Hepatocyte (in vitro differentiated cells): ENCODE measurements around the gene NTRK1. TPM values are rescaled to one million over a fixed set of nuclear protein-coding genes. Genes with fewer than 3 reads are reported as not detected.

Experiments
- DNase-seq: peaks from one replicate; pipeline ENCODE4 v3.0.0-alpha.2; 2016; ENCODE audit warnings: low spot score
- H2AFZ ChIP-seq: fragments of 200-600 bp; sonication (generic); 2 replicates; pipeline ENCODE4 v1.6.0; 2016; ENCODE audit warnings: antibody characterized with exemption, mild to moderate bottlenecking
- H3K27ac ChIP-seq: fragments of 200-600 bp; sonication (generic); 2 replicates; pipeline ENCODE4 v1.5.1; 2016; ENCODE audit warnings: mild to moderate bottlenecking
- H3K27me3 ChIP-seq: fragments of 200-600 bp; sonication (generic); 2 replicates; pipeline ENCODE4 v1.6.1; 2016
- H3K36me3 ChIP-seq: fragments of 200-600 bp; sonication (generic); replicated peaks from 2 replicates; pipeline ENCODE4 v1.5.1; 2016; ENCODE audit warnings: low read depth; ENCODE audit not compliant: insufficient read depth
- H3K4me1 ChIP-seq: fragments of 200-600 bp; sonication (generic); 2 replicates; pipeline ENCODE4 v1.5.1; 2016; ENCODE audit warnings: mild to moderate bottlenecking, moderate library complexity; ENCODE audit not compliant: insufficient read depth
- H3K4me2 ChIP-seq: fragments of 200-600 bp; sonication (generic); 2 replicates; pipeline ENCODE4 v1.6.0; 2016
- H3K4me3 ChIP-seq: fragments of 200-600 bp; sonication (generic); 2 replicates; pipeline ENCODE4 v1.5.1; 2016; ENCODE audit warnings: mild to moderate bottlenecking
- H3K79me2 ChIP-seq: fragments of 200-600 bp; sonication (generic); 2 replicates; pipeline ENCODE4 v1.6.0; 2017; ENCODE audit warnings: mild to moderate bottlenecking
- H3K9me2 ChIP-seq: fragments of 200-600 bp; sonication (generic); replicated peaks from 2 replicates; pipeline ENCODE4 v1.6.0; 2017; ENCODE audit warnings: mild to moderate bottlenecking; ENCODE audit not compliant: insufficient read depth
- H3K9me3 ChIP-seq: fragments of 200-600 bp; sonication (generic); 2 replicates; pipeline ENCODE4 v1.5.1; 2016; ENCODE audit warnings: low read depth, mild to moderate bottlenecking
- H4K20me1 ChIP-seq: fragments of 200-600 bp; sonication (generic); 2 replicates; pipeline ENCODE4 v1.6.0; 2016; ENCODE audit warnings: mild to moderate bottlenecking; ENCODE audit not compliant: insufficient read depth, poor library complexity, severe bottlenecking
- EZH2 ChIP-seq: fragments of 200-600 bp; sonication (generic); IDR thresholded peaks from 2 replicates; pipeline ENCODE4 v1.6.1; 2016; ENCODE audit warnings: antibody characterized with exemption, mild to moderate bottlenecking, borderline replicate concordance
- EZH2phosphoT487 ChIP-seq: fragments of 200-600 bp; sonication (generic); IDR thresholded peaks from one replicate; pipeline ENCODE4 v1.6.1; 2018; ENCODE audit warnings: antibody characterized with exemption, mild to moderate bottlenecking, low read depth, moderate library complexity; ENCODE audit not compliant: unreplicated experiment, severe bottlenecking
- WGBS: methylation state at CpG from one replicate; pipeline ENCODE4 v1.1.6; 2016; ENCODE audit warnings: low lambda C conversion rate; ENCODE audit errors: missing lambda C conversion rate; 5-methylcytosine and 5-hydroxymethylcytosine counted together
- polyA plus RNA-seq: library from polyadenylated mRNA; unstranded; fragments of >200 nt; fragmentation: Nextera tagmentation; extraction: Ambion mirVana; gene quantifications from 2 replicates; pipeline ENCODE4 v1.2.1, GENCODE V29; 2016
- total RNA-seq: library from RNA; depleted of rRNA; stranded (reverse); fragments of >200 nt; gene quantifications from 2 replicates; pipeline ENCODE4 v1.2.3, GENCODE V29; 2014
- TF ChIP-seq, protein P1 (sequence below): fragments of 200-600 bp; sonication (generic); IDR thresholded peaks from 2 replicates; pipeline ENCODE4 v1.5.1; 2016; ENCODE audit warnings: antibody characterized with exemption, mild to moderate bottlenecking; ENCODE audit not compliant: poor library complexity

The NTRK1 gene
- total and polyA plus RNA-seq, 2 experiments from 2014 or later: 0.13 TPM; not detected in 1

DNA sequence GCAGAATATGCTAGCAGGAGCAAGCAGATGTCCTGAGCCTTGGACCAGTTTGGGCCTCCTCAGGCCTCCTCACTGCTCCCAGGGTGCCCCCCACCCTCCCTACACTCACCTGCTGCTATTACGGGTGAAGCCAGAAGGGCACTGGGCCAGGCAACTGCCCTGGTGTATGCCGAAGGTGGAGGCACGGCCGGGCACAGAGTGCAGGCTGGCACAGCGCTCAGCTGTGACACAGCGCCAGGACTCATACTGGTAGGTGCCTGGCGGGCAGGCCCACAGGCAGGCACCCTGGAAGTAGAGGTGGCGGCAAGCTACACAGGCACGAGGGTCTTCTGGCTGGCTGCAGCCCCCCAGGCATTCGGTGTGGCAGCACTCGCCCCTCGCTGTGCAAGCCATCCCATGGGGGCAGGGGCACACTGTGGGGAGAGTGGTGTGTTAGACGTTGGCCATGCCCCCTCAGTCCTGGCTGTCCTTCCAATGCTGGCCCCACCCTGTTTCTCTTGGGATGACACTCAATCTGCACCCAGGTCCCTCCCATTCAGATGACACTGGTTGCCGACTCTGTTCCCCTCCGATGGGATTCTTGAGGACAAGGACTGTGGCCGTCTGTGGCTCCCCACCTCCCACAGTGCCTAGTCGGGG lies 8.8 kb upstream of the NTRK1 start:
- H2AFZ ChIP-seq: no peak overlapping the region

DNA sequence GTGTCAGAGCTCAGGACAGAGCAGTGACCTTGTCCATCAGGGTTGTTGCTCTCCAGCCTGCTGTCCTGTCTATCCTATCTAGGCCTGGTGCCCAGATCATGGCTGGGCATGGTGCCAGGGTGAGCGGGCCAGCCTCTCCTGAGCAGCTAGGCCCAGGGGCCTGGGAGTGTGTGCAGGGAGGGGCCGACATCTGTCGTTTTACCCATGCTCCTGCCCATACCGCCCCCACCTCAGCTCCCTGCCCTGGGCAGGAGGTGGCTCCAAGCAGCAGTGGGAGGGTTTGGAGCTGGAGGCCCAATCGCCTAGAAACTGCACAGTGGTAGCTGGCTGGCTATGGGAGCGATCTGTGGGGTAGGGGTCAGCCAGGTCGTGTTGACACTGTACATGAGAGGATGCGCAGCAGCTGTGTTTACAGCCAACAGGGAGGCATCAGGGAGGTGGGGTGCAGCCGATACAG lies 8.2 kb upstream of the NTRK1 start:
- no peaks in the 10 kb centered on the region for H4K20me1 ChIP-seq
- TF ChIP-seq, protein P1, sequence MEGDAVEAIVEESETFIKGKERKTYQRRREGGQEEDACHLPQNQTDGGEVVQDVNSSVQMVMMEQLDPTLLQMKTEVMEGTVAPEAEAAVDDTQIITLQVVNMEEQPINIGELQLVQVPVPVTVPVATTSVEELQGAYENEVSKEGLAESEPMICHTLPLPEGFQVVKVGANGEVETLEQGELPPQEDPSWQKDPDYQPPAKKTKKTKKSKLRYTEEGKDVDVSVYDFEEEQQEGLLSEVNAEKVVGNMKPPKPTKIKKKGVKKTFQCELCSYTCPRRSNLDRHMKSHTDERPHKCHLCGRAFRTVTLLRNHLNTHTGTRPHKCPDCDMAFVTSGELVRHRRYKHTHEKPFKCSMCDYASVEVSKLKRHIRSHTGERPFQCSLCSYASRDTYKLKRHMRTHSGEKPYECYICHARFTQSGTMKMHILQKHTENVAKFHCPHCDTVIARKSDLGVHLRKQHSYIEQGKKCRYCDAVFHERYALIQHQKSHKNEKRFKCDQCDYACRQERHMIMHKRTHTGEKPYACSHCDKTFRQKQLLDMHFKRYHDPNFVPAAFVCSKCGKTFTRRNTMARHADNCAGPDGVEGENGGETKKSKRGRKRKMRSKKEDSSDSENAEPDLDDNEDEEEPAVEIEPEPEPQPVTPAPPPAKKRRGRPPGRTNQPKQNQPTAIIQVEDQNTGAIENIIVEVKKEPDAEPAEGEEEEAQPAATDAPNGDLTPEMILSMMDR: no peak
- no peak for TF ChIP-seq EZH2
- TF ChIP-seq EZH2phosphoT487: no peak
- no peak overlapping the region for H3K27ac ChIP-seq
- no peaks in the 10 kb centered on the region for H3K36me3 ChIP-seq
- no peak overlapping the region for H3K4me3 ChIP-seq
- no peak overlapping the region for H2AFZ ChIP-seq
- WGBS: 62% methylated on average over 9 of the region's 9 CpGs
- H3K27me3 ChIP-seq: peaks cover 47% of the 10 kb centered on the region
- H3K9me3 ChIP-seq: no peaks in the 10 kb centered on the region
- H3K4me2 ChIP-seq: no peak overlapping the region
- H3K9me2 ChIP-seq: no peaks in the 10 kb centered on the region
- H3K4me1 ChIP-seq: no peaks in the 10 kb centered on the region
- no peaks in the 10 kb centered on the region for H3K79me2 ChIP-seq
- DNase-seq: no peak

More for the DNA sequence above, 8.8 kb upstream of the NTRK1 start:
- no peak overlapping the region for H3K4me3 ChIP-seq
- no peaks in the 10 kb centered on the region for H3K9me3 ChIP-seq
- 92% methylated on average over 17 of the region's 17 CpGs for WGBS
- H3K27me3 ChIP-seq: peaks cover 48% of the 10 kb centered on the region
- H3K27ac ChIP-seq: no peak overlapping the region
- no peaks in the 10 kb centered on the region for H3K79me2 ChIP-seq
- no peaks in the 10 kb centered on the region for H3K36me3 ChIP-seq
- no peak overlapping the region for H3K4me2 ChIP-seq
- no peaks in the 10 kb centered on the region for H3K9me2 ChIP-seq
- H4K20me1 ChIP-seq: no peaks in the 10 kb centered on the region
- TF ChIP-seq EZH2 (no peak), EZH2phosphoT487 (no peak)
- TF ChIP-seq, protein P1: no peak
- DNase-seq: no peak
- H3K4me1 ChIP-seq: no peaks in the 10 kb centered on the region

DNA sequence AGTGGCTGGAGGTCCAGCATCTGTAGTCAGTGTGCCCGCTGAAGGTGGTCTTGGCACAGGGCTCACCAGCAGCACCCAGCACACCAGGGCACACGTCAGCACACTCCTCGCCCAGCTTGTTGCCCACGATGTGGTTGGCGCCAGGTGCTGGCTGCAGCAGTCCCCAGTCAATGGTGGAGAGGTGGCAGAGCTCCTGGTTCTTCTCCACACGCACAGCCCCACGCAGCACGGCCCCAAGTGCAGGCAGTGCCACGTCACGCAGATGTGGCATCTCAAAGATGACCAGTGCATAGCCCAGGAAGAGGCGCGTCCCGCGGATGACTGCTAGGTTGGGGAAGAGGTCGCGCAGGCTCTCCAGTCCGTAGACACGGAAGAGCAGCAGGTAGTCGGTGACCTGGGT lies 6.9 kb upstream of the NTRK1 start:
- DNase-seq: no peak
- Histone ChIP-seq H3K27ac (no peak overlapping the region), H3K9me3 (no peaks in the 10 kb centered on the region), H4K20me1 (no peaks in the 10 kb centered on the region), H3K4me2 (no peak overlapping the region), H3K9me2 (no peaks in the 10 kb centered on the region), H2AFZ (no peak overlapping the region), H3K79me2 (no peaks in the 10 kb centered on the region), H3K36me3 (no peaks in the 10 kb centered on the region), H3K27me3 (peaks cover 47% of the 10 kb centered on the region), H3K4me3 (no peak overlapping the region), H3K4me1 (peaks cover 3% of the 10 kb centered on the region)
- TF ChIP-seq EZH2: no peak
- no peak for TF ChIP-seq EZH2phosphoT487
- TF ChIP-seq, protein P1: no peak
- 96% methylated on average over 19 of the region's 19 CpGs for WGBS
